Measurements from ENCODE around the gene ESR2. TPM values are rescaled to one million over a fixed set of nuclear protein-coding genes. Genes with fewer than 3 reads are reported as not detected.

Gene ESR2
- total and polyA plus RNA-seq, 4 donors, result 0.11 to 3.4 (median 0.37) TPM

GRCh38 chr14:64098120-64098519 is 196.1 kb downstream of the ESR2 start:
- Histone ChIP-seq H3K9ac (ENCODE audit: insufficient read depth in 1 of 2, low read length in 2 of 2) (no peak overlapping the region), H3K4me1 (ENCODE audit: control insufficient read depth in 5 of 5, insufficient read depth in 5 of 5, low read length in 5 of 5) (peaks cover 0 to 14% (median 3%) of the 10 kb centered on the region in 5 donors), H3K27me3 (ENCODE audit: control insufficient read depth in 3 of 3, insufficient read depth in 3 of 3, low read length in 2 of 3) (no peaks in the 10 kb centered on the region), H3K9me3 (ENCODE audit: control insufficient read depth in 4 of 4, insufficient read depth in 3 of 4, low read length in 3 of 4) (no peaks in the 10 kb centered on the region), H3K4me3 (no peak overlapping the region), H3K36me3 (ENCODE audit: control insufficient read depth in 4 of 4, insufficient read depth in 4 of 4, low read length in 4 of 4) (peaks cover 8 to 22% (median 16%) of the 10 kb centered on the region in 4 donors), H3K27ac (ENCODE audit: low read depth in 1 of 2, low read length in 1 of 2) (peak overlapping the region in 1 of 2 donors; percentile 63)
- WGBS, 2 donors, result 77 to 92% methylated on average over 4 of the region's 4 CpGs
- no peak for DNase-seq
- no peak for ATAC-seq (ENCODE audit: insufficient read depth, low FRiP score)
- TF ChIP-seq, protein P1, sequence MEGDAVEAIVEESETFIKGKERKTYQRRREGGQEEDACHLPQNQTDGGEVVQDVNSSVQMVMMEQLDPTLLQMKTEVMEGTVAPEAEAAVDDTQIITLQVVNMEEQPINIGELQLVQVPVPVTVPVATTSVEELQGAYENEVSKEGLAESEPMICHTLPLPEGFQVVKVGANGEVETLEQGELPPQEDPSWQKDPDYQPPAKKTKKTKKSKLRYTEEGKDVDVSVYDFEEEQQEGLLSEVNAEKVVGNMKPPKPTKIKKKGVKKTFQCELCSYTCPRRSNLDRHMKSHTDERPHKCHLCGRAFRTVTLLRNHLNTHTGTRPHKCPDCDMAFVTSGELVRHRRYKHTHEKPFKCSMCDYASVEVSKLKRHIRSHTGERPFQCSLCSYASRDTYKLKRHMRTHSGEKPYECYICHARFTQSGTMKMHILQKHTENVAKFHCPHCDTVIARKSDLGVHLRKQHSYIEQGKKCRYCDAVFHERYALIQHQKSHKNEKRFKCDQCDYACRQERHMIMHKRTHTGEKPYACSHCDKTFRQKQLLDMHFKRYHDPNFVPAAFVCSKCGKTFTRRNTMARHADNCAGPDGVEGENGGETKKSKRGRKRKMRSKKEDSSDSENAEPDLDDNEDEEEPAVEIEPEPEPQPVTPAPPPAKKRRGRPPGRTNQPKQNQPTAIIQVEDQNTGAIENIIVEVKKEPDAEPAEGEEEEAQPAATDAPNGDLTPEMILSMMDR (IDR thresholded peaks at IDR 0.05; ENCODE audit: control extremely low read depth, extremely low read depth), result no peak

- Histone ChIP-seq H3K36me3 (ENCODE audit: control insufficient read depth in 4 of 4, insufficient read depth in 4 of 4, low read length in 4 of 4) (peaks cover 4 to 27% (median 19%) of the 10 kb centered on the region in 4 donors), H3K9me3 (ENCODE audit: control insufficient read depth in 4 of 4, insufficient read depth in 3 of 4, low read length in 3 of 4) (no peaks in the 10 kb centered on the region), H3K27ac (ENCODE audit: low read depth in 1 of 2, low read length in 1 of 2) (no peak overlapping the region), H3K4me1 (ENCODE audit: control insufficient read depth in 5 of 5, insufficient read depth in 5 of 5, low read length in 5 of 5) (peaks cover 0 to 14% (median 0%) of the 10 kb centered on the region in 5 donors), H3K4me3 (no peak overlapping the region), H3K9ac (ENCODE audit: insufficient read depth in 1 of 2, low read length in 2 of 2) (peak overlapping the region in 1 of 2 donors; percentile 24), H3K27me3 (ENCODE audit: control insufficient read depth in 3 of 3, insufficient read depth in 3 of 3, low read length in 2 of 3) (no peaks in the 10 kb centered on the region)
- no peak for ATAC-seq (ENCODE audit: insufficient read depth, low FRiP score)
- WGBS, 2 donors, result 81 to 89% methylated on average over 3 of the region's 3 CpGs
- TF ChIP-seq, protein P1 (IDR thresholded peaks at IDR 0.05; ENCODE audit: control extremely low read depth, extremely low read depth), result no peak
- DNase-seq, result peak; percentile 39 to 77 (median 40)
Observed at GRCh38 chr14:64095620-64096019, 198.6 kb downstream of the ESR2 start.

GRCh38 chr14:64092940-64093339 is 201.2 kb downstream of the ESR2 start:
- no peak overlapping the region for H3K4me3 ChIP-seq
- DNase-seq (peak in 1 of 3 donors; percentile 25), ATAC-seq (ENCODE audit: insufficient read depth, low FRiP score) (no peak)
- H3K4me1 ChIP-seq (ENCODE audit: control insufficient read depth in 5 of 5, insufficient read depth in 5 of 5, low read length in 5 of 5), result peaks cover 0 to 8% (median 0%) of the 10 kb centered on the region in 5 donors
- H3K9me3 ChIP-seq (ENCODE audit: control insufficient read depth in 4 of 4, insufficient read depth in 3 of 4, low read length in 3 of 4), result no peaks in the 10 kb centered on the region
- TF ChIP-seq, protein P1 (IDR thresholded peaks at IDR 0.05; ENCODE audit: control extremely low read depth, extremely low read depth), result no peak
- H3K27ac ChIP-seq (ENCODE audit: low read depth in 1 of 2, low read length in 1 of 2), result peak overlapping the region in 1 of 2 donors; percentile 33
- H3K36me3 ChIP-seq (ENCODE audit: control insufficient read depth in 4 of 4, insufficient read depth in 4 of 4, low read length in 4 of 4), result peaks cover 7 to 24% (median 18%) of the 10 kb centered on the region in 4 donors
- H3K9ac ChIP-seq (ENCODE audit: insufficient read depth in 1 of 2, low read length in 2 of 2), result no peak overlapping the region
- WGBS, 2 donors, result 64 to 72% methylated on average over 5 of the region's 5 CpGs
- H3K27me3 ChIP-seq (ENCODE audit: control insufficient read depth in 3 of 3, insufficient read depth in 3 of 3, low read length in 2 of 3), result no peaks in the 10 kb centered on the region

GRCh38 chr14:64092338-64092737 is 201.8 kb downstream of the ESR2 start:
- Histone ChIP-seq H3K27me3 (ENCODE audit: control insufficient read depth in 3 of 3, insufficient read depth in 3 of 3, low read length in 2 of 3) (no peaks in the 10 kb centered on the region), H3K4me3 (no peak overlapping the region), H3K9ac (ENCODE audit: insufficient read depth in 1 of 2, low read length in 2 of 2) (no peak overlapping the region), H3K36me3 (ENCODE audit: control insufficient read depth in 4 of 4, insufficient read depth in 4 of 4, low read length in 4 of 4) (peaks cover 6 to 23% (median 16%) of the 10 kb centered on the region in 4 donors), H3K4me1 (ENCODE audit: control insufficient read depth in 5 of 5, insufficient read depth in 5 of 5, low read length in 5 of 5) (peaks cover 0 to 8% (median 0%) of the 10 kb centered on the region in 5 donors), H3K27ac (ENCODE audit: low read depth in 1 of 2, low read length in 1 of 2) (no peak overlapping the region), H3K9me3 (ENCODE audit: control insufficient read depth in 4 of 4, insufficient read depth in 3 of 4, low read length in 3 of 4) (no peaks in the 10 kb centered on the region)
- TF ChIP-seq, protein P1 (IDR thresholded peaks at IDR 0.05; ENCODE audit: control extremely low read depth, extremely low read depth), result no peak
- ATAC-seq (ENCODE audit: insufficient read depth, low FRiP score) (no peak), DNase-seq (no peak)
- WGBS, 2 donors, result 76 to 82% methylated on average over 4 of the region's 4 CpGs

All from lung (tissue), 12 donors.